MCF 10A (cell line): ENCODE data around the gene DLX5. TPM values are rescaled to one million over a fixed set of nuclear protein-coding genes. Genes with fewer than 3 reads are reported as not detected.
A peak's percentile ranks its signal among the peaks of the same experiment; 100 is the strongest.
"Not testable (repeated sequence)": the region's sequence is repeated elsewhere in the genome, so short reads cannot be mapped to it uniquely, and the experiment has no call there.

ENCODE experiments used
- BruUV-seq: library from RNA; stranded (reverse); fragments of 400-500 nt; replicated peaks from 2 replicates; lab custom pipeline; 2021; lab: Mats Ljungman, UMichigan
- CTCF ChIA-PET: fragments of 300-600 bp; sonication (Branson Sonifier 250); formaldehyde crosslinking; extraction: SDS; loops from one replicate; lab custom pipeline; 2021; ENCODE audit warnings: antibody characterized with exemption, inconsistent platforms; lab: Yijun Ruan, JAX
- POLR2A ChIA-PET: fragments of 300-600, 350-650 bp; sonication (Branson Sonifier 250); formaldehyde crosslinking; extraction: SDS; loops from one replicate; lab custom pipeline; 2020; ENCODE audit warnings: antibody characterized with exemption, inconsistent platforms; lab: Yijun Ruan, JAX
- DNase-seq: peaks from one replicate; pipeline ENCODE4 v3.0.0-alpha.2; 2018; ENCODE audit not compliant: unreplicated experiment
- H3K27ac Mint-ChIP-seq: one replicate; pipeline ENCODE4 v1.8.0; 2022; ENCODE audit warnings: mild to moderate bottlenecking, low read depth, mixed read lengths; ENCODE audit not compliant: unreplicated experiment
- H3K27me3 Mint-ChIP-seq: one replicate; pipeline ENCODE4 v1.8.0; 2022; ENCODE audit warnings: mixed read lengths; ENCODE audit not compliant: insufficient read depth, unreplicated experiment
- H3K36me3 Mint-ChIP-seq: one replicate; pipeline ENCODE4 v1.8.0; 2022; ENCODE audit warnings: mild to moderate bottlenecking, moderate library complexity, mixed read lengths; ENCODE audit not compliant: insufficient read depth, unreplicated experiment
- H3K4me1 Mint-ChIP-seq: one replicate; pipeline ENCODE4 v1.8.0; 2022; ENCODE audit warnings: mixed read lengths; ENCODE audit not compliant: insufficient read depth, unreplicated experiment
- H3K4me3 Mint-ChIP-seq: one replicate; pipeline ENCODE4 v1.8.0; 2022; ENCODE audit warnings: mild to moderate bottlenecking, moderate library complexity, mixed read lengths; ENCODE audit not compliant: unreplicated experiment
- H3K9me3 Mint-ChIP-seq: one replicate; pipeline ENCODE4 v1.8.0; 2022; ENCODE audit warnings: mixed read lengths; ENCODE audit not compliant: unreplicated experiment
- intact Hi-C: fragments of 100-400 bp; cut with micrococcal nuclease; formaldehyde crosslinking; loops from 2 replicates; pipeline ENCODE4 v1.14.1; 2022
- total RNA-seq: library from RNA; stranded (reverse); gene quantifications from 2 replicates; pipeline ENCODE4 v1.2.3, GENCODE V29; 2022
- TF ChIP-seq, protein P1 (sequence below): fragments of 200-600 bp; IDR thresholded peaks from one replicate; pipeline ENCODE4 v1.8.0; 2022; ENCODE audit warnings: antibody characterized with exemption, mild to moderate bottlenecking; ENCODE audit not compliant: unreplicated experiment

DLX5 gene
- total RNA-seq, 1 experiment from 2014 or later, result not detected

DNA sequence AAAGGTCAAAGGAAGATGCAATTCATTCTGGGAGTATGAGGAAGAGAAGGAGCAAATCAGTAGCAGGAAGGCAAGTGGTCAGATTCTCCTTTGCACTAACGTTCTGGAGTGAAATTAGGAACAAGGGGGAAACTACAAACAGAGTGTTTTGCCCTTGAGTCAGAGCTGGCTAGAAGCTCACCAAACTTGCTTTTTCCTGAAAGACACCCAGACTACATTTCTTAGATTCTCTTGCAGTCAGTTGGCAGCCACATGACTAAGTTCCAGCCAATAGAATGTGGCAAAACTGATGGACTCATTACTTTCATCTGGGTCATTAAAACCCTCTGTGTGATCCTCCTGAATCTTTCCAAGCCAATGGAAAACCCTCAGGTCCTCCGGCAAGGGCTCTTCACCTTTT is 18.6 kb upstream of the DLX5 start:
- peaks cover 78% of the 10 kb centered on the region for H3K27me3 Mint-ChIP-seq
- BruUV-seq, result no TSS peak
- no peak overlapping the region for H3K4me3 Mint-ChIP-seq
- CTCF ChIA-PET, result interaction anchor here (0.5 kb wide), 1 partner anchor 844 kb away, joined by 6 read pairs; no protein-coding TSS in a partner anchor
- H3K27ac Mint-ChIP-seq, result no peak overlapping the region
- POLR2A ChIA-PET, result no interaction called here
- H3K36me3 Mint-ChIP-seq, result no peaks in the 10 kb centered on the region
- DNase-seq, result no peak
- TF ChIP-seq, protein P1, sequence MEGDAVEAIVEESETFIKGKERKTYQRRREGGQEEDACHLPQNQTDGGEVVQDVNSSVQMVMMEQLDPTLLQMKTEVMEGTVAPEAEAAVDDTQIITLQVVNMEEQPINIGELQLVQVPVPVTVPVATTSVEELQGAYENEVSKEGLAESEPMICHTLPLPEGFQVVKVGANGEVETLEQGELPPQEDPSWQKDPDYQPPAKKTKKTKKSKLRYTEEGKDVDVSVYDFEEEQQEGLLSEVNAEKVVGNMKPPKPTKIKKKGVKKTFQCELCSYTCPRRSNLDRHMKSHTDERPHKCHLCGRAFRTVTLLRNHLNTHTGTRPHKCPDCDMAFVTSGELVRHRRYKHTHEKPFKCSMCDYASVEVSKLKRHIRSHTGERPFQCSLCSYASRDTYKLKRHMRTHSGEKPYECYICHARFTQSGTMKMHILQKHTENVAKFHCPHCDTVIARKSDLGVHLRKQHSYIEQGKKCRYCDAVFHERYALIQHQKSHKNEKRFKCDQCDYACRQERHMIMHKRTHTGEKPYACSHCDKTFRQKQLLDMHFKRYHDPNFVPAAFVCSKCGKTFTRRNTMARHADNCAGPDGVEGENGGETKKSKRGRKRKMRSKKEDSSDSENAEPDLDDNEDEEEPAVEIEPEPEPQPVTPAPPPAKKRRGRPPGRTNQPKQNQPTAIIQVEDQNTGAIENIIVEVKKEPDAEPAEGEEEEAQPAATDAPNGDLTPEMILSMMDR, result no peak
- H3K9me3 Mint-ChIP-seq, result no peaks in the 10 kb centered on the region
- intact Hi-C loops, result no loop called here
- no peaks in the 10 kb centered on the region for H3K4me1 Mint-ChIP-seq

DNA sequence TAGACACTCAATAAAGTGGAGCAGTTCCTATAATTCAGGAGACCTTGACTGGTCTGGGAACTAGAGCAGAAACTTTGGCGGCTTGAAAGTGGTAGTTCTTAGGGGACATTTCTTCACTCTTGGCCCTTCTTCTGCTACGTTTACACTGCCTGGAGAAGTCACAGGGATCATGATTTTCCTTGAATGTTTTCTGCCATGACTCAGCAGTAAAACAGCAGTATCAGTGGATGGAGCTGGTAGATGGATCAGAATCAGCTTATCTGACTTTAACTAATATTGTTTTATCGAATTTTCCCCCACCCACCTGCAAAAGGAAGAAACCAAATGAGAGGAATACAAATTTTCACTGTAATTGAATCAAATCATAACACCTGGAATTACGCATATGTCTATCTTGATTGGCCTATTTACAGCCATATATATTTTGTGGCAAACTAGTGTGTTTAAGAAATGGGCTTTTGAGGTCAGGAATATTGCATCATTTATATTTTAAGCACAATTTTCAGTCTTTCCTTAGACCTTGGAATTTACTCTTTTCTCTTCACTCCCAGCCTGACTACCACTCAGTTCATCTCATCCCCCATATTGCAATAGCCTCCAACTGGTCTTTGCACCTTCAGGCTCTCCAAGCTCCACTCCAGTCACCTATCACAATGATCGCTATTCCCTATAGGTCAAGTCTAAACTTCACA is 14.9 kb upstream of the DLX5 start:
- H3K27me3 Mint-ChIP-seq, result peaks cover 63% of the 10 kb centered on the region
- CTCF ChIA-PET, result interaction anchor here (0.5 to 1.3 kb wide), 9 partner anchors 9 to 1319 kb away, joined by 3 to 4 read pairs (median 3); no protein-coding TSS in a partner anchor
- no peak overlapping the region for H3K4me3 Mint-ChIP-seq
- TF ChIP-seq, protein P1, result no peak
- H3K27ac Mint-ChIP-seq, result no peak overlapping the region
- POLR2A ChIA-PET, result no interaction called here
- no peaks in the 10 kb centered on the region for H3K9me3 Mint-ChIP-seq
- no peaks in the 10 kb centered on the region for H3K4me1 Mint-ChIP-seq
- no peak for DNase-seq
- intact Hi-C loops, result no loop called here
- H3K36me3 Mint-ChIP-seq, result no peaks in the 10 kb centered on the region
- BruUV-seq, result no TSS peak

DNA sequence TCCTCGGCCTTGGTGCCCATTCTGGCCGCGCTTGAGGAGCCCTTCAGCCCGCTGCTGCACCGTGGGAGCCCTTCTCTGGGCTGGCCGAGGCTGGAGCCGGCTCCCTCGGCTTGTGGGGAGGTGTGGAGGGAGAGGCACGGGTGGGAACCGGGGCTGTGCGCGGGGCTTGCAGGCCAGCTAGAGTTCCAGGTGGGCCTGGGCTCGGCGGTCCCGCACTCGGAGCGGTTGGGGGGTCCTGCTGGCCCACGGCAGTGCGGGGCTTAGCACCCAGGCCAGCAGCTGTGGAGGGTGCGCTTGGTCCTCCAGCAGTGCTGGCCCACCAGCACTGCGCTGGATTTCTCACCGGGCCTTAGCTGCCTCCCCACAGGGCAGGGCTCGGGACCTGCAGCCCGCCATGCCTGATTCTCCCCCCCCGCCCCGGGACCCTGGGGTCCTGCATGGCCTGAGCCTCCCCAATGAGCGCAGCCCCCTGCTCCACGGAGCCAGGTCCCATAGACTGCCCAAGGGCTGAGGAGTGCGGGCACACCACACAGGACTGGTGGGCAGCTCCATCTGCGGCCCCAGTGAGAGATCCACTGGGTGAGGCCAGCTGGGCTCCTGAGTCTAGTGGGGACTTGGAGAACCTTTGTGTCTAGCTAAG is 9.7 kb upstream of the DLX5 start:
- intact Hi-C loops, DNase-seq, BruUV-seq, H3K27ac Mint-ChIP-seq, H3K4me1 Mint-ChIP-seq, POLR2A ChIA-PET, H3K9me3 Mint-ChIP-seq, H3K36me3 Mint-ChIP-seq, H3K4me3 Mint-ChIP-seq: not testable (repeated sequence)
- H3K27me3 Mint-ChIP-seq, result peaks cover 31% of the 10 kb centered on the region
- CTCF ChIA-PET, result interaction anchor here (0.6 to 1.0 kb wide), 2 partner anchors 64 to 959 kb away, joined by 3 read pairs; no protein-coding TSS in a partner anchor

DNA sequence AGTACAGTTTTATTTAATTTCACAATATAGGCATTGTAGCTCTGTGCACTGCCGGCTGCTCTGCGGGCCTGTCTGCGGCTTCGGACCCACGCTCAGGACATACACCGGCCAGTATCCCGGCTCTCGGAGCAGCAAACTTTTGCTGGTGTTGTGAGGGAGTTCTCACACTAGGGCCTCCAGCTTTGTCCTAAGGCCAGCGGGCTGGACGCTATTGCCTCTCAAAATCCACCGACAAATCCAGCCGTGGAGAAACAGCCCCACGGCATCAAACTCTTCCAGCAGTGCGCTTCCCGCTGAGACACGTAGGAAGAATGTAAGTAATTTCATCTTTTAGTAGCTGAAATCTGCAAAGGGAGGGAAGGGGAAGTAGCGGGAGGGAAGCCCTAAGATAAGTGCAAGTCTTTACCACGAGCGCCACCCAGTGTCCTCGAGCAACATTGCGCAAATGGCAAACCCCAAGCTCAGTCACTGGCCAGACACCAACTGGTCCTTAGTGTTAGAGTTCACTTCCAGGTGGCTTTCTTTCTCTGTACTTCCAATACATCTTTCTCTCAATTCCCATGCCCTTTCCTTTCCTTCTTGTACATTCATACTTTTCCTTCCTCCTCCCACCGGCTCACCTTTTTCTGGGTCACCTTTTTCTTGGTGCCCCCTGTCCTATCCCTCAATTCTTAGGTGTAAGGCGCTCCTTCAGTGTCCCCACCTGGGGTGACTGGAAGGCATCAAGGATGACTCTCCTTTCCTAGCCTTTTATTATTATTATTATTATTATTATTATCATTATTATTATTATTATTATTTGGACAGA is 3.0 kb upstream of the DLX5 start:
- peaks cover 57% of the 10 kb centered on the region for H3K27me3 Mint-ChIP-seq
- intact Hi-C loops, result loop anchor here (1.0 to 5.0 kb wide), 7 partner anchors 249 to 1111 kb away; partner anchors contain the start of gene SEM1
- ChIA-PET POLR2A (interaction anchor here (1.3 to 1.6 kb wide), 2 partner anchors 614 to 617 kb away, joined by 4 to 5 read pairs; no protein-coding TSS in a partner anchor), CTCF (interaction anchor here (0.5 to 4.0 kb wide), 56 partner anchors 9 to 1310 kb away, joined by 3 to 36 read pairs (median 4); no protein-coding TSS in a partner anchor)
- H3K27ac Mint-ChIP-seq, result no peak overlapping the region
- peaks cover 8% of the 10 kb centered on the region for H3K4me1 Mint-ChIP-seq
- TF ChIP-seq, protein P1, result peak; percentile 95
- H3K4me3 Mint-ChIP-seq, result peak overlapping the region; percentile 59
- no peaks in the 10 kb centered on the region for H3K36me3 Mint-ChIP-seq
- H3K9me3 Mint-ChIP-seq, result no peaks in the 10 kb centered on the region
- no TSS peak for BruUV-seq
- DNase-seq, result peak; percentile 78
